Stimulated activated CD4-positive, alpha-beta T cell treated with anti-CD3 and anti-CD28 coated beads, Interleukin-12 subunit alpha, Interleukin-12 subunit beta, amount 100 ng/mL, for 24 hours (primary cell): ENCODE results near the gene NKX6-2.

Source experiments
- DNase-seq, 2 experiments: peaks; one replicate each; pipeline ENCODE4 v3.0.0-alpha.2; 2020; ENCODE audit warnings: low read depth in 2 of 2

NKX6-2 gene

DNA sequence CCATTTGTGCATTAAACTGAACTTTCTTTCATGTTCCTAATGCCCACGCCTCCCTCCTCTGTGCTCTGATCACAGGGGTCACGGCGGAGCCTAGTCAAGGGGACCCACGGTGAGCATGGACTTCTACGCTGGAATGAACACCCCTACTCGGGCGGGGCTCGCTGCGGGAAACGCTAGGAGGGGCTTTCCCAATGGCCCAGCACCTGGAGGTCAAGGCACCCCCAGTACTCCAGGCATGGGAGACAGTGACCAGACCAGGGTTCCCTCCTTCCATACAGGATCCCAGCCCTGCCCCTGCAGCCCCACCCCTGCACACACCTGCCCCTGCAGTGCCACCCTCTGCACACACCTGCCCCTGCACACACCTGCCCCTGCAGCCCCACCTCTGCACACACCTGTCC lies 27.1 kb upstream of the NKX6-2 start:
- no peak for DNase-seq

DNA sequence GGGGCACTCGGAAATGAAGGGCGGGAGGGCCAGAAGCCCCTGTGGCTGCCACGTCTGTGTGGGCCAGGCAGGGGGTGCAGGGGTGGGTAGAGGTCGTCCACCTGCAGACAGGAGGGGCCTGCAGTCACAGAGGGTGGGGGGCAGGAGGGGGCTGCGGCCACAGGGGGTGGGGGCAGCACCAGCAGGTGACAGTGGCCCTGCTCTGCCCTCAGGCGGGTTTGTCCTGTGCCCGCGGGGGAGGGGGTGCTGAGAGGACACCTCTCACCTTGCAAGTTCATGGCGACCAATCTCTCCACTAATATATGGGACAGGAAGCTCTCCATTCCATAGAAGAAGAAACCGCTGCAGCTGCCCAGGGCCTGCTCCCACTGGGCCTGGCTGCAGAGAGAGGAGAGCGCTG lies 26.6 kb upstream of the NKX6-2 start:
- DNase-seq = no peak

DNA sequence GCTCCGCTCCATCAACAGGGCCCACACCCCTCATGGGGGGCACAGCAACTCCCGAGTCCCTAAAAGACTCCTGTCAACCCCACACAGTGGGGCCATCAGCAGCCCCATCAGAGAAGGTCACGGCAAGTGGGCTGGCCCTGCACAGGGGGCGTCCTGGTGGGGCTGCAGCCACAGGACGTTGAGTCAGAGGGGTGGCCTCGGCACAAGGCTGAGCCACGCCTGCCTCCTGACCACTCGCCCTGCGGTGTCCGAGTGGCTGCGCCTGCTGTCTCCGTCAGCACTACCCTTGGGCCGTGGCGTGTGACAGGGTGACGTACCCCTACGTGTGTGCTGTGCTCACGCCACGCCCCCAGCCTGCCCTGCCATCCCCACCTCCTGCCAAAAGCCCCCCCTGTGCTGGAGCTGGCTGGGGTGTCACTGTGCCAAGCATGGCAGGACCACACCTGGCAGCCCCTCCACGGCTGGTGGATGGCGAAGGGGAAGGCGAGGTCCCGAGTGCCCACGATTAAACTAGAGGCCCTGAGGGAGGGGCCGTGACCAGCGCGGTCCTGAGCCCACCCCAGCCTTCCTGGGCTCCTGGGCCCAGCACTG lies 26.0 kb upstream of the NKX6-2 start:
- DNase-seq = no peak

DNA sequence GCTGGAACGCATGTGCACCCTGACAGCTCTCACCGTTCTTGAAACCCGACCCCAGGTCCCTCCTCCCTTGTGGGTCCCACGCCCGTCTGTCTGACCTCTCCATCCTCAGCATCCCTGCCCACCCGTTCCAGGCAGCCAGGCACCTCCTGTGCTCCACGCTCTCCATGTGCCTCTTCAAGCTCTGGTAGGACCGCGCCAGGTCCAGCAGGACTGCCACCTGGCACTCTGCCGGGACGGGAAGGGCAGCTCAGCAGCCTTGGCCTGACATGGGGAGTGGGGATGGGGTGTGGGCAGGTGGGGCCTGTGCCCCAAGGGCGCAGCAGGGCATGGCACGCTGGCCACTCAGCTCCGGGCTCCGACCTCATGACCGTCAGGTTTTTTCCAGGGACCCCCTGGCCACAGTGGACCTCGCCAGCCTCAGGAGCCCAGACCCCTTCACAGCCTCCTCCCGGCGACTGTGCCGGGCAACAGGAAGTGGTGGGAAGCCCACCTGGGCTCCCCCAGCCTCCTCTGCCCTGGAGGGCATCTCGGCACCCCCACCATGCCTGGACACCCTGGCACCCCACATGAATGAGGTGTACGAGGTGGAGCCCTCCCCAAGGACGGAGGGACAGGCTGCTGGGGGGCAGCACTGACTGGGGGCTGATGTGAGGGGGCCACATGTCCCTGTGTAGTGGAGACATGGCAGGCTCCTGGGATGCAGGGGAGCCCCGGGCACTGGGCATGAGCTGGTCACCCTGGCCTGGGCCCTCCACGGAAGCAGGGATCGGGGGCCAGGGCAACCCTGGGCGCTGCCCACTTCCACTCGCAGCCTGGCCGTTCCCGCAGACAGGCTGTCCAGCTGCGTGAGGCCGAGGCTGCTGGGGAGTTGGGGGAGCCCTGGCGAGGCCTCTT lies 25.1 kb upstream of the NKX6-2 start:
- DNase-seq = no peak

- no peak for DNase-seq
Measured at GRCh38 chr10:132810141-132810806, 24.3 kb upstream of the NKX6-2 start.

GRCh38 chr10:132809232-132810140 lies 23.5 kb upstream of the NKX6-2 start:
- DNase-seq = no peak

DNA sequence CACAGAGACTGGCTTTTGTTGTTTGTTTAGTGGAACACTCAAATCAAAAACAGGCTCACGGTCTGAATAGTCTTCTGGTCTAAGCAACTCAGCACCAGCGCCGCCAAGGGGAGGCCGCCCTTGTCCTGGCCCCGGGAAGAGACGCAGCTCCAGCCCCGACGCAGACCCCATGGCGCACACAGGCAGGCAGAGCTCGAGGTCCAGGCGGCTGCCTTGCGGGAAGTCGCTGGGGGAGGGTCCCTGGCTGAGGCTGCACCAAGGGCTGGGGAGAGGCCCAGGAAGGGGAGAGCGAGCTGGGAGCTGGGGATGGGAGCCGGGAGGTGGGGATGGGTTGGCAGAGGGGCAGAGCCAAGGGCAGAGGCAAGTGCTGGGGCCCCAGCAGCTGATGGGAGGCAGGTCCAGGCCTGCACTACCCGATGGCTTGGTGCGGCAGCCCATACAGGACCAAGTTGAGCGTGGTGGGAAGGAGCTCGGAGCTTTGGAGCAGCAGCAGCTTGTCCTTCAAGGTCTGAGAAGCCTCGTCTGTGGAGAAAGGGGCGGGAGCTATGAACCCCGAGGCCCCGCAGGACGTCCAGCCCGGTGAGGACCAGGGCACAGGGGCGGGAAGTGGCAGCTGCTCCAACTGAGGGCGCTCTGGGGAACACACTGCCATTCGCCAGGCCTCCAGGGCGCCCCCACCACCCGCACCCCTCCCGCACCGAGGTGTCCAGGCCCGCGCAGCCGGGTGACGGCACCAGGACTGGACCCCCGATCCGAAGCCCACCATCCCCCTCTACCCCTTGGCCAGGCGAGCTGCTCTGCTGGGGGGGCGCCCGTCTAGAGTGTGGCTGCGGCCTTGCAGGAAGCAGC lies 22.7 kb upstream of the NKX6-2 start:
- no peak for DNase-seq

DNA sequence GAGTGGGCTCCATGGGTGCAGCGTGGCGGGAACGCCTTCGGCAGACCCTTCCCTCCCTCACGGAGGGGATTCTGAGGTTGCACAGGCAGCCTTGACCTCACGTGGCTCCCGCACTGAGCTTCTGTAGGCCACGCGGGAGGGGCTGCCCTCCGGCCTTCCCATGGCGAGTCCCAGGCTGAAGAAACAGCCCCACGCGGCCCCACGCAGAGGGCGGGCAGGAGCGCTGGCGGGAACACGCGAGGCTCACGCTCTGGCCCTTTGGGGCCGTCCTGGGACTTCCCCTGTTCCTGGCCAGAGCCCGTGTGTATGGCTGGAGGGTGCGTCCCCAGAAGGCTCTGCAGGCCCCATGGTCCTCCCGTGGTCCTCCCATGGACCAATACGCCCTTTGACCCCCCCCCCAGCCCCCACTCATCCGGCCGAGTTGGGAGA lies 21.7 kb upstream of the NKX6-2 start:
- no peak for DNase-seq

DNA sequence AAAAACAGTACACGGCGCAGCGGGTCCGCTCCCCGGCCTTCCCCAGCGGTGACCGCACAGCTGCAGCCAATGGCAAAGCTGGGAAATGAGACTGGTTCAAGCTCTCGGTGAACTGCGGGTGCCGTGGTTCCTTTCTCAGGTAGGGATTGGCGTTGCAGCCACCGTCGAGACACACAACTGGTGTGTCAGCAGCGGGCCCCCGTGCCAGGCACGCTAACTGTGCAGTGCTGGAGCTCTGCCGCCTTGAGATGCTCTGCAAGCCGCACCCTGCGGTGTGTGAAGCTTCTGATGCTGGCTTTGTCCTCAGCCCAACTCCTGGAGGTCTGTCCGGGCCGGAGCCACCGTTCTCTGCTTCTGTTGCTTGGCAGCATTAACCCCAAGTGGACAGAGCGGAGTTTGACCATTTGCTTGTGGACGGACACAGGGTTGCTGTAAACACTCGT lies 20.6 kb upstream of the NKX6-2 start:
- no peak for DNase-seq

DNA sequence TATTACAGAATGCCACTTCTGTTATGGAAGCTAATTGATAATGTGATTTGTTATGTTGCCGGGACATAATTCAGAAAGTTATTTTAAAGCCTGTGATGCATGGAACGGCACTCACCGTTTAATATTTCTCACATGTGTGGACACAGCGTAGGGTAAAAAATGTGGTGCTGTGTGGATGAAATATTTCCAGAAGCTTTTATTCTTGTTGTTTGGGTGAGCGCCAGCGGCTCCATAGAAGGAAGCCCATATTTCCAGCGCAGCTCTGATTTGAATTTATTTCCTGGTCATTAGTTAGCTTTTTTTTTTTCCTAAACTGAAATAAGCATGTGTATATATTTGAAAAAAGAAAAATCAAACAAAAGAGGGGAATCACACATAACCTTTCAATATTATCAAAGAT lies 20.2 kb upstream of the NKX6-2 start:
- no peak for DNase-seq

DNA sequence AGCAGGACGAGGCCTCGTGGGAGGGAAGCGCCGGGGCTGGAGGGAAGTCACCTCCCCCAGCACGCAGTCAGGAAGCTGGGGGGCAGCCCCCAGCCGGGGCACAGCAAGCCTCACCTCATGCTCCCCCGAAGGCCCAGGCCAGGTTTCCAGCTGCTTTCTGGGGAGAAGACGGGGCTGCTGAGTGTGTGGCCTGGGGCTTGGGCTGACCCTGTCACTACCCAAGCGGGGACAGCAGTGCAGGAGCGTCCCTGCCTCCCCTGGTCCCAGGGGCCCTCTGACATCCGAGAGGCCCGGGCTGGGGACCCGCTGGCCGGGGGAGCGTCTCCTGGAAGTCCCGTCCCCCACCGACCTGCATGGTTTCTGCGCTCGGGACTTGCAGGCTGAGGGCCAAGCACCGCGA lies 19.7 kb upstream of the NKX6-2 start:
- no peak for DNase-seq

DNA sequence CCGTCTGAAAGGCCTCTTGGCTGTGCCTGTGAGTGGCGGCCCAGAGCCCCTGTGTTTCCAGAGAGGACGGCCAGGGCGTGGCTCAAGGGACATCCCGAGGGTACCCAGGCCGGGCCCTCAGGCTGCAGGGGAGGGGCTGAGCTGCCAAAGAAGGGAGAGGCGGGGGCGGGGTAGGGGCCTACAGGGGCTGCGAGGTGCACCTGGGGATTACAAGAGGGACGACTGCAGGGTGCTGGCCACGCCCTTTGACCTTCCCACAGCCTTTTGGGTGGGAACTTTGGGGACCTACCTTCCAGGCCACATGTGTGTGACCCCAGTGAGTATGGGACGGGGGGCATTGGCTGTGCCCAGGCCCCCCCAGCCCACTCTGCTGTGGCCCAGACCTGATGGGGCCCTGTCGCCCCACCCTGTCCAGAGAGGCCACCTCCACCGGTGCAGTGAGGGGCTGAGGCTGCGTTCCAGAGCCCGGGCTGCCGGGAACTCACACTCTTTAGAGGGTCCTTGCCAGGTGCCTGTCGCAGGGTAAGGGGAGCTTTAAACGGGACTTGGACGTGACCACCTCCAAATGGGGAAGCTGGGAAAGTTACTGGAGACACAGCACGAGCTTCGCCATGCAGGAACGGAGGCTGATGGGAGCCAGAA lies 19.0 kb upstream of the NKX6-2 start:
- DNase-seq = no peak

- DNase-seq = no peak
Measured at GRCh38 chr10:132804287-132804686, 18.3 kb upstream of the NKX6-2 start.

DNA sequence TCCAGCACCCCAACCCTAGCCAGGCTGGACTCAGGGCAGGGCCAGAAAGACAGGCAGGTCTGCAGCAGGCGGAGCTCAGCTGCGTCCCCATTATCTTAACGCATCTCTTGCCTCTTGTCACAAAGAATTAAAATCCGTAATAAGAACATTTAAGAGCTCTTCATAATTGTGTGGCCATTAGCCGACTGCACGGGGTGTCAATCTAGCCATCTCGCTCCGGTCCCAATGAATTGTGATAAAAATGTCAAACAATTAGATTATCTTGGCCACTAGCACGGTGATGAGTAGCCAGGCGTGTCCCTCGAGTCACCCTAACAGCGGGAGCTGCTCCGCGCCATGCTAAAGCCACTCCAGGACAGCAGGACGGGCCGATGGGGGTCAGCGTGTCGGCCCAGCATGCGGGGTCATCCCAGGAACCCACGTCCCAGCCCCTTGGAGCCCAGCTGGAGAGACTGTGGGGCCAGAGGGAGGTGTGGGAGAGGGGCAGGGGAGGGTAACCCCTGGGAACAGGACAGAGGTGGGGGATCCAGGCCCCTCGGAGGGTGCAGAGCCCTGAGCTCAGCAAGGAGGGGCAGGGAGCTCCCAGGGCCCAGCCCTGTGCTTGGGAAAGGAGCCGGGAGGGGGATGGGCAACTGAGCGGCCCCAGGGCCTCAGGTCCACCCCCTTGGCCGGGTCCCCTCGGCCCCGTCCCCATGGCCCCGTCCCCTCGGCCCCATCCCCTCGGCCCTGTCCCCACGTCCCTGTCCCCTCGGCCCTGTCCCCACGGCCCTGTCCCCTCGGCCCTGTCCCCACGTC lies 17.7 kb upstream of the NKX6-2 start:
- no peak for DNase-seq

- no peak for DNase-seq
Measured at GRCh38 chr10:132802694-132803320, 16.9 kb upstream of the NKX6-2 start.

DNA sequence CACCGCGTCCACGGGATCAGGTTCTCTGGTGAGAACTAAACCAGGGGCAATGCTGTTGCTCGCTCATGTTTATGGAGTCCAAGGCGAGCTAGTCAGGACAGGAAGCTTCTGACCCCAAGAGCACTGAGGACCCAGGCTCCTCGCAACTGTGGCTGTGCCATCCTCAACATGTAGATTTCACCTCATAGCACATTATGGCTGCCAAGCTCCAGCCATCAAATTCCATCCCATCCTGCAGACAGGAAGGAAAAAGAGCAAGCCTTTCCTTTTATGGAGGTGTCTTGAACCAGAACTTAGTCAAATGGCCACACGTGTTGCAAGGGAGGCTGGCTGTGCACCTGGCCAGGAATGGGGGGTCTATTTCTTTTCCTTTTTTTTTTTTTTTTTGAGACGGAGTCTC lies 16.1 kb upstream of the NKX6-2 start:
- no peak for DNase-seq

GRCh38 chr10:132799865-132800264 lies 13.9 kb upstream of the NKX6-2 start:
- no peak for DNase-seq

DNA sequence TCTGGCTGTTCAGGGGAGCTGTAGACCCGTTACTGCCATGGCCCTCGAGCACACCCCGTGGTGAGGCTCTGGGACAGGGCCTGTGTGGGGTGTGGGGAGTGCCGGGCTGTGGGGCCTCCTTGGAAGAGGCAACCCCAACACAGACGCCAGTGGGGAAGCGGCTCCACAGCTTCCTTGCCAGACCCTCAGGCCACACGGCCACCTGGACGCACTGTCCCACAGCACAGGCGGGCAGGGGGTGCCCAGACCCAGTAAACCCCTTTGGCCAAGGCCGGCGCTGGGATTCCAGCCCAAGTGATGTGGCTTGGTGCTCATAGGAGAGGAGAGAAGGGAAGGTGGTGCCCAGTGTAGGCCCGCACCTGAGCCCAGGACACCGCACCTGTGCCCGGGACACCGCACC lies 12.9 kb upstream of the NKX6-2 start:
- DNase-seq = no peak

- no peak for DNase-seq
Measured at GRCh38 chr10:132798403-132798802, 12.5 kb upstream of the NKX6-2 start.
